Heart left ventricle (tissue), 16 donors: ENCODE measurements around the gene PI3. TPM values are rescaled to one million over a fixed set of nuclear protein-coding genes. Genes with fewer than 3 reads are reported as not detected.
A peak's percentile ranks its signal among the peaks of the same experiment; 100 is the strongest.

ENCODE experiments used
- ATAC-seq, 4 donors: fragments of 200-7000 bp; cut with Tn5 transposase; one replicate each; pipeline ENCODE4 v1.9.1; 2020 to 2022; ENCODE audit warnings: moderate library complexity in 4 of 4, mild to moderate bottlenecking in 3 of 4, moderate number of reproducible peaks in 1 of 4
- DNase-seq, 5 donors: peaks; one replicate each; pipeline ENCODE4 v3.0.0-alpha.2; 2020
- H3K27ac ChIP-seq, 12 donors: fragments of 200-600 bp; sonication (generic) in 4 of 12; one replicate each; pipeline versions ENCODE4 v1.5.0 to v1.8.0; 2016 to 2022; ENCODE audit warnings: mild to moderate bottlenecking in 2 of 12
- H3K27me3 ChIP-seq, 9 donors: fragments of 200-600 bp; sonication (generic) in 2 of 9; one replicate each; pipeline versions ENCODE4 v1.5.1 to v1.8.0; 2016 to 2022; ENCODE audit warnings: mild to moderate bottlenecking in 3 of 9
- H3K36me3 ChIP-seq, 9 donors: fragments of 200-600 bp; sonication (generic) in 2 of 9; one replicate each; pipeline versions ENCODE4 v1.5.0 to v1.8.0; 2018 to 2022; ENCODE audit warnings: mild to moderate bottlenecking in 2 of 9
- H3K4me1 ChIP-seq, 12 donors: fragments of 200-600 bp; sonication (generic) in 4 of 12; one replicate each; pipeline versions ENCODE4 v1.5.0 to v1.8.0; 2016 to 2022; ENCODE audit warnings: mild to moderate bottlenecking in 3 of 12
- H3K4me3 ChIP-seq, 12 donors: fragments of 200-600 bp; sonication (generic) in 4 of 12; one replicate each; pipeline versions ENCODE4 v1.5.0 to v1.8.0; 2017 to 2022; ENCODE audit warnings: mild to moderate bottlenecking in 9 of 12, moderate library complexity in 4 of 12
- H3K9me3 ChIP-seq, 12 donors: fragments of 200-600 bp; sonication (generic) in 4 of 12; one replicate each; pipeline versions ENCODE4 v1.5.0 to v1.8.0; 2016 to 2022; ENCODE audit warnings: mild to moderate bottlenecking in 1 of 12
- CTCF ChIP-seq, 12 donors: fragments of 200-600 bp; sonication (generic) in 4 of 12; IDR thresholded peaks; one replicate each; pipeline versions ENCODE4 v1.5.0 to v1.8.0; 2018 to 2022; ENCODE audit warnings: antibody characterized with exemption in 12 of 12, mild to moderate bottlenecking in 5 of 12
- POLR2A ChIP-seq, 2 donors: fragments of 450-650 bp; IDR thresholded peaks; one replicate each; pipeline ENCODE4 v1.6.1; 2017; ENCODE audit warnings: antibody characterized with exemption in 2 of 2, mild to moderate bottlenecking in 2 of 2, moderate library complexity in 2 of 2
- WGBS, 4 donors: extraction: QIAGEN DNeasy Blood & Tissue Kit in 2 of 4; methylation state at CpG; one replicate each; pipeline versions ENCODE4 v1.1.5 to v1.1.7; 2013 to 2018; 5-methylcytosine and 5-hydroxymethylcytosine counted together
- intact Hi-C, 10 donors: fragments of 100-400 bp; cut with DNase I; formaldehyde crosslinking; loops; one replicate each; pipeline versions ENCODE4 v1.11.1 to v1.14.2; 2022
- long read RNA-seq, 3 donors: library from polyadenylated mRNA; unstranded; transcript quantifications; one replicate each; pipeline ENCODE4 v2.0.0, GENCODE V29; 2020 to 2021
- polyA plus RNA-seq, 2 donors: library from polyadenylated mRNA; stranded (reverse); fragments of 200-250 nt; gene quantifications; one replicate each; pipeline ENCODE4 v1.2.3, GENCODE V29; 2013
- total RNA-seq, 9 donors: library from RNA; depleted of rRNA in 2 of 9; stranded (reverse); fragments of >200 nt in 2 of 9; fragmentation: NEBNext Ultra II Directional in 3 of 9; extraction: Animal tissue kit (Norgen Biotek cat#: 25700) in 3 of 9; gene quantifications; one replicate each; pipeline versions ENCODE4 v1.1.0 to v1.2.4, GENCODE V29; 2016 to 2023
- donor health status: ischemic (EF 13 %, LVEDD 7.1; RV severe dilation, severe dysfunction).
- donor health status: healthy with polysubstance abuse.
- donor health status: DM: no; HTN: yes; CAD: no.
- donor health status: DM: no; HTN: no; CAD: no.
- donor health status: ischemic (EF 25% LVEDD 6.9; RV normal size, moderate dysfunction).
- donor health status: ischemic (EF 25% LVEDD 5.7; RV mildly dilated, moderate dysfunction).
- donor health status: healthy.
- donor health status: DM: yes; HTN: yes; CAD: no.
- donor health status: ischemic (EF 35%, LVEDD 5.7; RV mildly dilated, moderate dysfunction).
- donor health status: nonischemic (EF 11% LVEDD 7.7; RV severe dilation, severe dysfunction).
- donor health status: DM: yes; HTN: yes; CAD: no.
- donor health status: PGD.
- donor health status: ischemic (EF 29% LVEDD 5.4; RV normal size, mild dysfunction).
- donor health status: nonischemic (EF 23%, LVEDD 6.1; RV moderate dilation, normal function).

PI3 gene
- under 1 TPM in 2 of 9 donors, not detected in 7; 0.55 to 0.97 TPM for total RNA-seq
- polyA plus RNA-seq: under 1 TPM in 1 of 2 donors, not detected in 1; 0.47 TPM
- long read RNA-seq, donor 1: 0 reads
- long read RNA-seq, donor 2: 0 reads
- long read RNA-seq, donor 3: 0 reads

GRCh38 chr20:45174434-45175364, at the start of gene PI3:
PI3 (plus strand) TSS chr20:45174902; CDS start chr20:45174923, 21 bp downstream.
- intact Hi-C loops: no loop called here
- ATAC-seq (no peak), DNase-seq (peak in 1 of 5 donors; percentile 18)
- Histone ChIP-seq H3K27me3 (peaks cover 0 to 10% (median 0%) of the 10 kb centered on the region in 9 donors), H3K4me1 (no peaks in the 10 kb centered on the region), H3K4me3 (no peak within 1 kb of the TSS), H3K27ac (no peak within 1 kb of the TSS), H3K36me3 (no peaks in the 10 kb centered on the region), H3K9me3 (peaks cover 0 to 12% (median 0%) of the 10 kb centered on the region in 12 donors)
- TF ChIP-seq POLR2A (IDR thresholded peaks at IDR 0.05): no peak
- TF ChIP-seq CTCF (IDR thresholded peaks at IDR 0.05): no peak
- WGBS, 4 donors: 65 to 76% (median 75%) methylated on average over 7 to 8 of the region's 8 CpGs

- H3K27me3 ChIP-seq: peaks cover 0 to 50% (median 12%) of the 10 kb centered on the region in 9 donors
- no peaks in the 10 kb centered on the region for H3K9me3 ChIP-seq
- no peaks in the 10 kb centered on the region for H3K4me1 ChIP-seq
- ATAC-seq (no peak), DNase-seq (no peak)
- H3K36me3 ChIP-seq: no peaks in the 10 kb centered on the region
- no peak overlapping the region for H3K27ac ChIP-seq
- TF ChIP-seq CTCF (IDR thresholded peaks at IDR 0.05) (no peak), POLR2A (IDR thresholded peaks at IDR 0.05) (no peak)
- H3K4me3 ChIP-seq: no peak overlapping the region
- intact Hi-C loops: no loop called here
- WGBS, 4 donors: 70 to 83% (median 74%) methylated on average over 1 to 2 of the region's 2 CpGs
Observed at GRCh38 chr20:45128099-45128498, 46.6 kb upstream of the PI3 start.

GRCh38 chr20:45136911-45137310, 37.8 kb upstream of the PI3 start:
- WGBS, 4 donors: 40 to 73% (median 60%) methylated on average over 2 of the region's 2 CpGs
- Histone ChIP-seq H3K27me3 (peaks cover 0 to 25% (median 0%) of the 10 kb centered on the region in 9 donors), H3K4me1 (no peaks in the 10 kb centered on the region), H3K36me3 (no peaks in the 10 kb centered on the region), H3K4me3 (no peak overlapping the region), H3K9me3 (peaks cover 0 to 4% (median 0%) of the 10 kb centered on the region in 12 donors), H3K27ac (no peak overlapping the region)
- intact Hi-C loops: loop anchor here in 1 of 10 donors (10.0 kb wide), 1 partner anchor 138 kb away; no protein-coding TSS in a partner anchor
- TF ChIP-seq POLR2A (IDR thresholded peaks at IDR 0.05): no peak
- TF ChIP-seq CTCF (IDR thresholded peaks at IDR 0.05): no peak
- DNase-seq (no peak), ATAC-seq (no peak)
